AG04450 (cell line): ENCODE results near the gene CCDC88C. TPM values are rescaled to one million over a fixed set of nuclear protein-coding genes. Genes with fewer than 3 reads are reported as not detected.

Experiments used
- CTCF ChIA-PET: fragments of 300-600, 350-600 bp; formaldehyde crosslinking; extraction: SDS; loops from one replicate; lab custom pipeline; 2022; ENCODE audit warnings: antibody characterized with exemption, inconsistent platforms; lab: Charles Lee
- POLR2A ChIA-PET: fragments of 350-600 bp; formaldehyde crosslinking; extraction: SDS; loops from one replicate; lab custom pipeline; 2021; ENCODE audit warnings: antibody characterized with exemption, inconsistent platforms; lab: Yijun Ruan, JAX
- DNase-seq: peaks from one replicate; pipeline ENCODE4 v3.0.0-alpha.2; 2011; ENCODE audit warnings: low read depth, low spot score
- H3K27ac ChIP-seq: one replicate; pipeline ENCODE4 v1.5.1; 2012; ENCODE audit warnings: low read depth, low read length, control low read depth
- H3K27me3 ChIP-seq: one replicate; pipeline ENCODE4 v1.6.0; 2012; ENCODE audit warnings: low read length; ENCODE audit not compliant: control insufficient read depth, insufficient read depth
- H3K4me3 ChIP-seq: 2 replicates; pipeline ENCODE4 v1.5.1; 2011; ENCODE audit warnings: mild to moderate bottlenecking, low read depth, low read length, control low read depth
- H3K9me3 ChIP-seq: 2 replicates; pipeline ENCODE4 v1.5.1; 2012; ENCODE audit warnings: low read length; ENCODE audit not compliant: control insufficient read depth, insufficient read depth
- polyA plus RNA-seq: library from polyadenylated mRNA; depleted of rRNA; stranded (reverse); fragments of >200 nt; gene quantifications from 2 replicates; pipeline ENCODE4 v1.2.3, GENCODE V29; 2011
- TF ChIP-seq, protein P1 (sequence below): IDR thresholded peaks from 2 replicates; pipeline ENCODE4 v1.5.1; 2011; ENCODE audit warnings: low read depth, low read length, control low read depth, inconsistent platforms

The CCDC88C gene
- polyA plus RNA-seq, 1 experiment: 0.01 TPM

DNA sequence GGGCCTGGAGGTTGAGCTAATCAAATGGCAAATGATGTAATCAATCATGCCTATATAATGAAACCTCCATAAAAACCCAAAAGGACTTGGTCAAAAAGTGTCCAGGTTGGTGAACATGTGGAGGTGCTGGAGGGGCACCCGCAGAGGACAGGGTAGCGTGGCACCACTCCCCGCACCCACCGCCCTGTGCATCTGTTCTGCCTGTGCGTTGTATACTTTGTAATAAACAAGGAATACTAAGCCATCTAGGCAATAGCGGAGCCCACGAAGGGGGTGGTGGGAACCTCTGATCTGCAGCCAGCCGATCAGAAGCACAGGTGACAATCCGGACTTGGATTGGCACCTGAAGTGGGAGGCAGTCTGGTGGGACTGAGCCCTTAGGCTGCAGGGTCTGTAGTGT, 97.4 kb downstream of the CCDC88C start:
- POLR2A ChIA-PET: no interaction called here
- Histone ChIP-seq H3K27me3 (peaks cover 10% of the 10 kb centered on the region), H3K4me3 (no peak overlapping the region), H3K27ac (no peak overlapping the region), H3K9me3 (no peaks in the 10 kb centered on the region)
- no peak for DNase-seq
- TF ChIP-seq, protein P1, sequence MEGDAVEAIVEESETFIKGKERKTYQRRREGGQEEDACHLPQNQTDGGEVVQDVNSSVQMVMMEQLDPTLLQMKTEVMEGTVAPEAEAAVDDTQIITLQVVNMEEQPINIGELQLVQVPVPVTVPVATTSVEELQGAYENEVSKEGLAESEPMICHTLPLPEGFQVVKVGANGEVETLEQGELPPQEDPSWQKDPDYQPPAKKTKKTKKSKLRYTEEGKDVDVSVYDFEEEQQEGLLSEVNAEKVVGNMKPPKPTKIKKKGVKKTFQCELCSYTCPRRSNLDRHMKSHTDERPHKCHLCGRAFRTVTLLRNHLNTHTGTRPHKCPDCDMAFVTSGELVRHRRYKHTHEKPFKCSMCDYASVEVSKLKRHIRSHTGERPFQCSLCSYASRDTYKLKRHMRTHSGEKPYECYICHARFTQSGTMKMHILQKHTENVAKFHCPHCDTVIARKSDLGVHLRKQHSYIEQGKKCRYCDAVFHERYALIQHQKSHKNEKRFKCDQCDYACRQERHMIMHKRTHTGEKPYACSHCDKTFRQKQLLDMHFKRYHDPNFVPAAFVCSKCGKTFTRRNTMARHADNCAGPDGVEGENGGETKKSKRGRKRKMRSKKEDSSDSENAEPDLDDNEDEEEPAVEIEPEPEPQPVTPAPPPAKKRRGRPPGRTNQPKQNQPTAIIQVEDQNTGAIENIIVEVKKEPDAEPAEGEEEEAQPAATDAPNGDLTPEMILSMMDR: no peak
- CTCF ChIA-PET: no interaction called here

DNA sequence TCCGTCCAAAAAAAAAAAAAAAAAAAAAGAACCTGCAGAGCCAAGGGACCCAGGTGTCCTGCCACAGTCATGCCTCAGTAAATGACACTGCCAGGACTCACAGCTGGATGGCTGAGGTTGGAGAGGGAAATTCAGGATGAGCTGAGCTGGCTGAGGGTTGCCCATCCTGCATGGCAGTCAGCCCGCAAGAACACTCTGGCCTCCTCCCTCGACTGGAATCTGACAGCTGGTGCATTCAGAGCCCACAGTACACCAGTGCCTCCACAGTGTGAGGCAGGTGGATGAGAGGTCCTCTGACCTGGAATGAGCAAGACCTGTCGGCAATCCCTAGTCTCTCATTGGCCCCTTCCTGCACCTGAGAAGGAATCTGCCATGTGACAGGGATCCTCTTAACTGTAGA, 98.7 kb downstream of the CCDC88C start:
- POLR2A ChIA-PET: no interaction called here
- TF ChIP-seq, protein P1: no peak
- Histone ChIP-seq H3K9me3 (no peaks in the 10 kb centered on the region), H3K4me3 (no peak overlapping the region), H3K27ac (no peak overlapping the region), H3K27me3 (peaks cover 1% of the 10 kb centered on the region)
- DNase-seq: no peak
- CTCF ChIA-PET: no interaction called here

DNA sequence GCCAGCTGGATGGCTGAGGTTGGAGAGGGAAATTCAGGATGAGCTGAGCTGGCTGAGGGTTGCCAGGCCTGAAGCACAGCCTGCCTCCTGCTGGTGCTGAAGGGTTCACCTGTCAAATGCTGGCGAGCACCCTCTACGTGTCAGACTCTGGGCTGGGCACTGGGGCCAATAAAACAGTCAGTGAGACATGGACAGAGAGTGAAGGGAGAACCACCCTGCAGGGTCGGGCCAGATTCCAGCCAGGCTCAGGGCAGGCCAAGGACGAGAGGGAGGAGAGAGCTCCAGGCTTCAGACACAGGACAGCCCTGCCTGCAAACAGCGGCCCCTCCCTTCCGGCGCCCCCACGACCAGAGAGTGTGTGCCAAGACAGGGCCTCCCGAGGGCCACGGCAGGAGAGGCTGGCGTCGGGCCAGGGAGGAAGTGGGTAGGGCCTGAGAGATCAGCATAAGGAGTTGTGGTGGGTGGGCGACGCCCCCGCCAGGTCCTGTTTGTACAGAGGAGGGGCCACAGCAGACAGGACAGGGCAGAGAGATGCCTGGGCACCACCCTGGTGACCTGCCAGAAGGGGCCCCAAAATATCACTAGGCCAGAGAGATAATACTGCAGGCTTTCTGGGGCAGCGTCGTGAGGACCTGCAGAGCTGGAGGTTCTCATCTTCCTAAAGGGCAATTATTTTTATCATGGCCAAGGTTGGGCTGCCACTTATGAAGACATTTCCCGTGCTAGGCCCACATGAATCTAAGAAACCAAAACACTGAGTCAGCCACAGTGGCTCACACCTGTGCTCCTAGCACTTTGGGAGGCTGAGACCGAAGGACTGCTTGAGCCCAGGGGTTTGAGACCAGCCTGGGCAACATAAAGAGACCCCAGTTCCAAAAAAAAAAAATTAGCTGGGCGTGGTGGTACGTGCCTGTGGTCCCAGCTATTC, 100.0 kb downstream of the CCDC88C start:
- ChIA-PET POLR2A (no interaction called here), CTCF (no interaction called here)
- Histone ChIP-seq H3K9me3 (no peaks in the 10 kb centered on the region), H3K27ac (no peak overlapping the region), H3K27me3 (no peaks in the 10 kb centered on the region), H3K4me3 (no peak overlapping the region)
- TF ChIP-seq, protein P1: no peak
- no peak for DNase-seq

DNA sequence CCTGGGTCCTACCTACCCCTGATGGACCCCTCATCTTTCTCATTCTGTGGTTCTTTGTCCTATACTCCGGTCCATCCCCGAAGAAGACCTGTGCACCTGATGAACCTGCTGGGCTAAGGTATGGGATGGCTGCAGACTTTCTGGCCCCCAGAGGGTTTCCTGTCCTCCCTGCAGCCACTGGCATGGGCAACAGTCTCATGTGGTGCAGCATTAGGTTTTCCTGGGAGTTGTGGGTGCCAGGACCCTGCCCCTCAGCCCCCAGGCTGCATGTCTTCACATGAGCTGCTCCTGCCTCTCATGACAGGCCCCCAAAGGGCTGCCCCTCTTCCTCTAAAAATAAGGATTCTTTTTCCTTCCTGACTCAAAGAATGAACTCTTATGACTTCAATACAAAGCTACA, 100.9 kb downstream of the CCDC88C start:
- DNase-seq: no peak
- no peak overlapping the region for H3K27ac ChIP-seq
- no peaks in the 10 kb centered on the region for H3K27me3 ChIP-seq
- H3K4me3 ChIP-seq: no peak overlapping the region
- H3K9me3 ChIP-seq: no peaks in the 10 kb centered on the region
- CTCF ChIA-PET: no interaction called here
- TF ChIP-seq, protein P1: no peak
- POLR2A ChIA-PET: no interaction called here

DNA sequence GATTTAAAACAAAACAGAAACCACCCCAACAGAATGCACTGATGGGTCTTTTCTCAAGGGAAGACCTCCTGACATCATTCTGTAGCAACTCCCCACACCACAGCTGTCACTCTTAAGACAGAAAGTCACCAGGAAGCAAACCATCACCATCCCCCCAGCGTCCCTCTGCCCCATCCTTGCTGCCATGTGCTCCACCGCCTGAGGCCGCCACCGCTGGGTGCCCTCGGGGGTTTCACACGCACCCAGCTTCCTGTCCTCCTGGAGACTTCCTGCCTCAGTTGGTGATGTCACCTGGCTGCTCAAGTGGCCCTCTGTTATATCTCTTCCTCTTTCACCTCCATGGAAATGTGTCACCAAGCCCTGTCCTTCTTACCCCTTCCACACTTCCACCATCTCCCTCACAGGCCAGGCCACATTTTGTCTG, 101.8 kb downstream of the CCDC88C start:
- DNase-seq: no peak
- POLR2A ChIA-PET: no interaction called here
- TF ChIP-seq, protein P1: no peak
- no peaks in the 10 kb centered on the region for H3K27me3 ChIP-seq
- H3K27ac ChIP-seq: no peak overlapping the region
- H3K4me3 ChIP-seq: no peak overlapping the region
- CTCF ChIA-PET: interaction anchor here (0.6 kb wide), 1 partner anchor 92 kb away, joined by 3 read pairs; no protein-coding TSS in a partner anchor
- H3K9me3 ChIP-seq: no peaks in the 10 kb centered on the region
